Measurements from ENCODE around the gene LRG1. TPM values are rescaled to one million over a fixed set of nuclear protein-coding genes. Genes with fewer than 3 reads are reported as not detected.

Gene LRG1
- polyA plus RNA-seq, 1 donor = 2.2 TPM

GRCh38 chr19:4559569-4559968 is 19.7 kb upstream of the LRG1 start, which contains the start of gene SEMA6B:
Gene SEMA6B (minus strand): TSS chr19:4559684. CDS start chr19:4558457, 1,227 bp downstream.
- no peaks in the 10 kb centered on the region for H3K27me3 ChIP-seq (ENCODE audit: control insufficient read depth, insufficient read depth, low read length)
- H3K9me3 ChIP-seq (ENCODE audit: control insufficient read depth, low read depth, low read length) = no peaks in the 10 kb centered on the region
- no CpG with 5 or more reads among the region's 13 CpGs for WGBS (ENCODE audit: insufficient coverage, low lambda C conversion rate)
- H3K4me3 ChIP-seq (ENCODE audit: low read length) = peak within 1 kb of the TSS; percentile 18
- no peaks in the 10 kb centered on the region for H3K36me3 ChIP-seq (ENCODE audit: control insufficient read depth, insufficient read depth, low read length)
- H3K4me1 ChIP-seq (ENCODE audit: control insufficient read depth, insufficient read depth, low read length) = no peaks in the 10 kb centered on the region
- no peak for DNase-seq
- H3K27ac ChIP-seq (ENCODE audit: low read length) = no peak within 1 kb of the TSS

- Histone ChIP-seq H3K36me3 (ENCODE audit: control insufficient read depth, insufficient read depth, low read length) (no peaks in the 10 kb centered on the region), H3K4me3 (ENCODE audit: low read length) (peak overlapping the region; percentile 10), H3K4me1 (ENCODE audit: control insufficient read depth, insufficient read depth, low read length) (no peaks in the 10 kb centered on the region), H3K27ac (ENCODE audit: low read length) (no peak overlapping the region), H3K9me3 (ENCODE audit: control insufficient read depth, low read depth, low read length) (no peaks in the 10 kb centered on the region), H3K27me3 (ENCODE audit: control insufficient read depth, insufficient read depth, low read length) (no peaks in the 10 kb centered on the region)
- DNase-seq = no peak
- WGBS (ENCODE audit: insufficient coverage, low lambda C conversion rate) = 33% methylated on average over 6 of the region's 44 CpGs
These were observed 18.4 kb upstream of the LRG1 start for GRCh38 chr19:4557971-4558941.

GRCh38 chr19:4557144-4557970 is 17.5 kb upstream of the LRG1 start:
- peak overlapping the region; percentile 10 for H3K4me3 ChIP-seq (ENCODE audit: low read length)
- H3K27ac ChIP-seq (ENCODE audit: low read length) = no peak overlapping the region
- H3K9me3 ChIP-seq (ENCODE audit: control insufficient read depth, low read depth, low read length) = no peaks in the 10 kb centered on the region
- no peaks in the 10 kb centered on the region for H3K4me1 ChIP-seq (ENCODE audit: control insufficient read depth, insufficient read depth, low read length)
- no peak for DNase-seq
- H3K27me3 ChIP-seq (ENCODE audit: control insufficient read depth, insufficient read depth, low read length) = no peaks in the 10 kb centered on the region
- no CpG with 5 or more reads among the region's 33 CpGs for whole genome bisulfite sequencing (ENCODE audit: insufficient coverage, low lambda C conversion rate)
- no peaks in the 10 kb centered on the region for H3K36me3 ChIP-seq (ENCODE audit: control insufficient read depth, insufficient read depth, low read length)

DNA sequence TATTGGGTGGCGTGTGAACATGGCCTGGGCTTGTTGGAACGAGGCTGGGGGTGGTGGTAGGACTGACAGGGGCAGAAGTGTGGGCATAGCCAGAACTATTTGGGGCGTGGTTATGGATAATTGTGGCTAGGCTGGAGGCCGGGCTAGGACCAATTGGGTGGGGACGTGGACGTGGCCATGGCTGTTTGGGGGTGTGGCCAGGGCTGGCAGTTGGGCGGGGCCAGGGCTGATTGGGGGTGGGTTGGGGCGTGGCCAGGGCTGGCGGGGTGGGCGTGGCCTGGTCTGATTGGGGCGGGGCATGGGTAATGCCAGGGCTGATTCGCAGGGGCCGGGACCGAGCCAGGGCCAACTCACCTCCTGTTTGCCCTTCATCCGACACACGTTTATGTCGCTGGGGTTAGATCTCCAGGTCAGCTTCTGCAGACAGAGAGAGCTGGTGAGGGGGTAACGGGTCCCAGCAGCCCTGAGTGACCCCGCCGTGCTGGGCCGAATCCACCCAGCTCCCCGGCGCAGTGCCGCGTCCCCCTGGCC is 16.8 kb upstream of the LRG1 start:
- Histone ChIP-seq H3K4me1 (ENCODE audit: control insufficient read depth, insufficient read depth, low read length) (no peaks in the 10 kb centered on the region), H3K4me3 (ENCODE audit: low read length) (no peak overlapping the region), H3K36me3 (ENCODE audit: control insufficient read depth, insufficient read depth, low read length) (no peaks in the 10 kb centered on the region), H3K9me3 (ENCODE audit: control insufficient read depth, low read depth, low read length) (no peaks in the 10 kb centered on the region), H3K27me3 (ENCODE audit: control insufficient read depth, insufficient read depth, low read length) (no peaks in the 10 kb centered on the region), H3K27ac (ENCODE audit: low read length) (no peak overlapping the region)
- no peak for DNase-seq
- WGBS (ENCODE audit: insufficient coverage, low lambda C conversion rate) = 100% methylated on average over 2 of the region's 25 CpGs

DNA sequence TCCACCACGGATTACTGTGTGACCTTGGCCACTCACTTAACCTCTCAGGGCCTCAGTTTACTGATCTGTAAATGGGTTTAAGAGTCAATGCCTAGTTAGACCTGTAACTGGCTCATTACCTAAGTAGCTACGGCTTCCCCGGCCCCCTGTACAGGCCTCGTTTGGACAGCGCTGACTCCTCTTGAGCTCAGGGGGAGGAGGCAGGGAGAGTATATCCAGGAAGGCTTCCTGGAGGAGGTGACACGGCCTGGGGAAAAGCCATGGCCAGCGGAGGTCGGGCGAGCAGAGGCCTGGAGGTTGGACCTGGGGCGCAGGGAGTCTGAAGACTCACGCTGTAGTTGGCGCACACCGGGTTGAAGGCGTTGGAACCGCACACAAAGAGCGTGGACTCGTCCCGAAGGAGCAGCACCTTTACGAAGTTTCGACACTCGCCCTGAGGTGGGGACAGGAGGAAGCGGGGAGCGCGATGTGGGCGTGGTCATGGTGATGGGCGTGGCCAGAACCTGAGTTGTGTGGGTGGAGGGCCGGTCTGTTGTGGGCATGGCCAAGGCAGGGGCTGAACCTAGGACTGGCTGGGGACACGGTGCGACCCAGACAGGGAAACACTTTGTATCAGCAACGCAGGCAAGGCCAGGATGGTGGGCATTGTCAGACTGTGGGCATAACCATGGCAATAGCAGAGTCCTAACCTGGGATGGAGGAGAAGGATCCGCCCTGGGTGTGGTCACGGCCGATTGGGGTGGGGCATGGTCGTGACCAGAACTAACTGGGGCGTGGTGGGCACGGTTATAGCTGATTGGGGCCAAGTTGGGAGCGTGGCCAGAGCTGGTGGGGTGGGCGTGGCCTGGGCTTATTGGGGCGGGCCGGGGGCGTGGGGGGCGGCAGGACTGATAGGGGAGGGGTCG is 16.1 kb upstream of the LRG1 start:
- no peak overlapping the region for H3K4me3 ChIP-seq (ENCODE audit: low read length)

GRCh38 chr19:4554717-4555116 is 14.9 kb upstream of the LRG1 start:
- H3K9me3 ChIP-seq (ENCODE audit: control insufficient read depth, low read depth, low read length) = no peaks in the 10 kb centered on the region
- DNase-seq = no peak
- WGBS (ENCODE audit: insufficient coverage, low lambda C conversion rate) = no CpG with 5 or more reads among the region's 7 CpGs

More for the DNA sequence above, 16.1 kb upstream of the LRG1 start:
- DNase-seq = no peak
- H3K27me3 ChIP-seq (ENCODE audit: control insufficient read depth, insufficient read depth, low read length) = no peaks in the 10 kb centered on the region
- H3K36me3 ChIP-seq (ENCODE audit: control insufficient read depth, insufficient read depth, low read length) = no peaks in the 10 kb centered on the region
- WGBS (ENCODE audit: insufficient coverage, low lambda C conversion rate) = no CpG with 5 or more reads among the region's 43 CpGs
- H3K27ac ChIP-seq (ENCODE audit: low read length) = no peak overlapping the region
- H3K4me1 ChIP-seq (ENCODE audit: control insufficient read depth, insufficient read depth, low read length) = no peaks in the 10 kb centered on the region
- no peaks in the 10 kb centered on the region for H3K9me3 ChIP-seq (ENCODE audit: control insufficient read depth, low read depth, low read length)

GRCh38 chr19:4553775-4554174 is 13.9 kb upstream of the LRG1 start:
- H3K27me3 ChIP-seq (ENCODE audit: control insufficient read depth, insufficient read depth, low read length) = no peaks in the 10 kb centered on the region
- H3K36me3 ChIP-seq (ENCODE audit: control insufficient read depth, insufficient read depth, low read length) = no peaks in the 10 kb centered on the region
- WGBS (ENCODE audit: insufficient coverage, low lambda C conversion rate) = 95% methylated on average over 2 of the region's 3 CpGs
- no peaks in the 10 kb centered on the region for H3K9me3 ChIP-seq (ENCODE audit: control insufficient read depth, low read depth, low read length)
- no peak overlapping the region for H3K27ac ChIP-seq (ENCODE audit: low read length)
- H3K4me1 ChIP-seq (ENCODE audit: control insufficient read depth, insufficient read depth, low read length) = no peaks in the 10 kb centered on the region
- DNase-seq = no peak
- no peak overlapping the region for H3K4me3 ChIP-seq (ENCODE audit: low read length)

More at GRCh38 chr19:4554717-4555116, 14.9 kb upstream of the LRG1 start:
- no peak overlapping the region for H3K4me3 ChIP-seq (ENCODE audit: low read length)
- no peaks in the 10 kb centered on the region for H3K27me3 ChIP-seq (ENCODE audit: control insufficient read depth, insufficient read depth, low read length)
- H3K36me3 ChIP-seq (ENCODE audit: control insufficient read depth, insufficient read depth, low read length) = no peaks in the 10 kb centered on the region
- H3K4me1 ChIP-seq (ENCODE audit: control insufficient read depth, insufficient read depth, low read length) = no peaks in the 10 kb centered on the region
- no peak overlapping the region for H3K27ac ChIP-seq (ENCODE audit: low read length)

DNA sequence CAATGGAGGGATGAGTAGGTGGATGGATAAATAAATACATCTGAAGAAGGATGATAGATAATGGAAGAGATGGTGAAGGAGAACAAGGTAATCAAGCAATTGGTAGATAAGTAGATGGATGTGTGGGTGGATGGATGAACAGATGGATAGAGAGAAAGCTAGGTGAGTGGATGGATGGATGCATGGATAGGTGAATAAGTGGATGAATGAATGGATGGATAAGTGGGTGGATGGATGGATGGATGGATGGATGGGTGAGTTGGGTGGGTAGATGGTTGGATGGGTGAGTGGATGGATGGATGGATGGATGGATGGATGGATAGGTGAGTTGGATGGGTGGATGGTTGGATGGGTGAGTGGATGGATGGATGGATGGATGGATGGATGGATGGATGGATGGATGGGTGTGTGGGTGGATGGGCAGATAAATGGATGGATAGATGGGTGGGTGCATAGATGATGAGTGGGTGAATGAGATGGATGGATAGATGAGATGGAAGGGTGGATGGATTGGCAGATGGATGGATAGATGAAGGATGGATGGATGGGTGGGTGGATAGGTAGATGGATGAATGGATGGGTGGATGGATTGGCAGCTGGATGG is 13.4 kb upstream of the LRG1 start:
- H3K4me3 ChIP-seq (ENCODE audit: low read length) = no peak overlapping the region
- no peak for DNase-seq
- no peaks in the 10 kb centered on the region for H3K27me3 ChIP-seq (ENCODE audit: control insufficient read depth, insufficient read depth, low read length)
- no peaks in the 10 kb centered on the region for H3K4me1 ChIP-seq (ENCODE audit: control insufficient read depth, insufficient read depth, low read length)
- H3K9me3 ChIP-seq (ENCODE audit: control insufficient read depth, low read depth, low read length) = no peaks in the 10 kb centered on the region
- no peaks in the 10 kb centered on the region for H3K36me3 ChIP-seq (ENCODE audit: control insufficient read depth, insufficient read depth, low read length)
- no peak overlapping the region for H3K27ac ChIP-seq (ENCODE audit: low read length)

DNA sequence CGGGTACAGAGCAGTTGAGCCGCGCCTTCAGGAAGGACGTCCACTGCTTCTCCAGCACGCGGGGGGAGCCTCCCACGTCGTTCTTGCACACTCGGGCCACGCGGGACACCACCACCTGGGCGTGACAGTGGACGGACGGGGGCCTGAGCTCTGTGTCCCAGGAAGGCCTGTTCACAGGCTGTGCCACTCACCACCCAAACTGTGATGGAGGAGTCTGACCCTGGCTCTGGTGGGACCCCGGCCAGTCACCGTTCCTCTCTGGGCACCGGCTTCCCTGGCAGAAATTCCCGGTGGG is 12.6 kb upstream of the LRG1 start:
- H3K9me3 ChIP-seq (ENCODE audit: control insufficient read depth, low read depth, low read length) = no peaks in the 10 kb centered on the region
- H3K4me3 ChIP-seq (ENCODE audit: low read length) = no peak overlapping the region
- H3K4me1 ChIP-seq (ENCODE audit: control insufficient read depth, insufficient read depth, low read length) = no peaks in the 10 kb centered on the region
- no peaks in the 10 kb centered on the region for H3K36me3 ChIP-seq (ENCODE audit: control insufficient read depth, insufficient read depth, low read length)
- H3K27me3 ChIP-seq (ENCODE audit: control insufficient read depth, insufficient read depth, low read length) = no peaks in the 10 kb centered on the region
- DNase-seq = no peak
- WGBS (ENCODE audit: insufficient coverage, low lambda C conversion rate) = no CpG with 5 or more reads among the region's 18 CpGs
- H3K27ac ChIP-seq (ENCODE audit: low read length) = no peak overlapping the region

Data from large intestine (tissue), 3 donors.